HG03575 (cell line): ENCODE results near the gene LRIG1.

Experiments used
- ATAC-seq: cut with Tn5 transposase; IDR thresholded peaks from one replicate; pipeline ENCODE4 v1.9.1; 2021; ENCODE audit not compliant: unreplicated experiment, insufficient number of reproducible peaks, low FRiP score; ENCODE audit errors: extremely low read depth

LRIG1 gene

DNA sequence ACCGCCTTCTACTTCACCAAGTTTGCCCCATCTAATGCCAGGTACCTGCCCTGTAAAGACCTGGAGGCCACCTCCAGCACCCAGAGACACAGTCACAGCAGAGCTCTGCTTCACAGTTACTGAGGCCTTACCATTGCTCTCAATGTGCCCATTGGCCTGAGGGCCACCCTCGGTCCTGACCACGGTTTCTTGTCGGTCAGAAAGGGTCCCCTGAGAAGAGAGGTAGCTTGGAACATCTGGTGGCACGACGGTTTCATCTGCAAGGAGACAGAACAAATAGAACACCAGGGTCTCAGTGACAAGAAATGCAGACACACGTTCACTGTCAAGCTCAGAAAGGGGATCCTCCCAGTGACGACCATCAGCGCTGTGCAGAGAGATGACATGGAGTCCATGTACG lies 118.7 kb downstream of the LRIG1 start:
- ATAC-seq, result no peak

DNA sequence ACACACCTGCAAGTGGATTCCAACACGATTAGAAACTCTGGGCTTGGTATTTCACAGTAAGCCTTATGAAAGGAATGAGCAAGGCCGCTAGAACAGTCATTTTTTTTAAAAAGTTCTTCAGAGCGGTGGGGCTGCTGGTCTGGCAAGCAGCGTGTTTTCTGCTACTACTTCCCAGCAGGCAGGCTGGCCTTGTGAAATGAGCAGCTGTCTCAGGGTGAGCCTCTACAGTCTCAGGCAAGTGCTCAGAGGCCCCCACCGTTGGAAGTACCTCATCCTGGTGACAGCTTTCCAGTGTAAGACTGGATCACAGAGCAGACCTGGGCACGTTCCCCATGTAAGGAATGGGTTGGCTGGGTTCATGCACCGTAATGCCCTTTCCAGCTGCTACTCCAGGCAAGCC lies 119.2 kb downstream of the LRIG1 start:
- no peak for ATAC-seq

DNA sequence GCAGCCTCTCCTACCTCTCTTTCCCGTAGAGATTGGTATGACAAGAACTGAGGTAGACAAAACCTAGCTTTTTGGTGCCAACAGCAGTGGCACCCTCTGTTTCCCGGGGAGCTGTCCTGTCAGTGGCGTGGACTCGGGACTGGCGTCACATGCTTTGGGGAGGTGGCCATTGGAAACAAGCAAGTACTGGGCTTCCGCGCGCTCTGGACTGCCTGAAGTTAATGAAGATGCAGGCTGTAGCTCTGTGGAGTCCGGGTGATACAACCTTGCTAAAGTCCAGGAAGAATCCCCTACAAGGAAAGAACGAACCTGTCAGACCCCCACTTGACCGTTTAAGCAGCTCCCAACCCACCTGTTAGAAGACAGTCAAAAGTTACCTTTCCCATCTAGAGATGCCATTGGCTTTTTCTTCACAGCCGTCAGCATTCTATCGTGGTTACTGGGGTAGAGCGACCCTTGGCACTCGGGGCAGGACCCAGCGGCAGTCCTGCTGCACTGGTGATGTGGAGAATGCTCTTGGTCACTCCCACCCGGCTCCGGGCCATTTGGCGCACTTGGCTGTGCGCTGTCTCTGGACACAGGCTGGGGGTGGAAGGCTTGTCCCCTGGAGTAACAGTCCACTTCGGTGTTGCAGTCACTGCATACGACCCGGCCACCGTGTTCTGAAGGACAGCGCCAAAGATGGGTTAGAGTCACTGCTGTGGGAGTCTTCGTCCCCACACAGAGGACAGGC lies 120.5 kb downstream of the LRIG1 start:
- ATAC-seq, result no peak

DNA sequence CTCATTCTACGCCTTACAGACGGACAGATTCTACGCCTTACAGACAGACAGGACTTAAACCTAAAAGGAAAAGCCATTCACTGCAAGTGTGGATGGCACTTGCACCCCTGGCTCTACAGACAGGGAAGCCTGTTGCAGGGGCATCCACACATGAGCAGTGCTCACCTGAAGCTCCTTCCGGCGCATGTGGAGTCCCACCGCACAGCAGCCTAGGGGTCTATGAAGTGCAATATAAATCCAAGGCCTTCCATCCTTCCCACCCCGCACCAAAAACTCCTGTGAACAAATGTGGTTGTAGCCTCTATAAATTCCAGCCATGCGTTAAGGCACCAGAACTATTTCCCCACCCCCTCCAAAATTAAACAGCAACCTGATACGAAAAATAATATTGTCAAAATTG lies 121.3 kb downstream of the LRIG1 start:
- ATAC-seq, result no peak

DNA sequence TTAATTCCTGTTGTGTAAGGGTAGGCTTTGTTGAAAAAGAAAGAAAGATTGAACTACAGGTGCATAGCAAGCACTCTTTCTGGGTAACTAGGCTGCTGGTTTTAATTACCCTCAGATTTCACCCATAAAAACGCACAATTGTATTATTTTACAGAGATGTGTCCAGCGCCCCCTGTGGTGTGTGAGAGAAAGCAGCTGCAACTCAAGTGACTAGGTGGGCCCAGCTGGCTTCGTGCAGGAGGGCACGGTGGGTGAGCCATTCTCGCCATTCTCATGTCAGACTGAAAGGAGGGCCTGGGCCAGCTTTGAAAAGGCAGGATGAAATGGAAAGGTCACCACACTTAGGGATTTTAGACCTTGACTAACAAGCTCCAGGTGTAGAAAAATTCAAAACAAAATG lies 122.6 kb downstream of the LRIG1 start:
- no peak for ATAC-seq

DNA sequence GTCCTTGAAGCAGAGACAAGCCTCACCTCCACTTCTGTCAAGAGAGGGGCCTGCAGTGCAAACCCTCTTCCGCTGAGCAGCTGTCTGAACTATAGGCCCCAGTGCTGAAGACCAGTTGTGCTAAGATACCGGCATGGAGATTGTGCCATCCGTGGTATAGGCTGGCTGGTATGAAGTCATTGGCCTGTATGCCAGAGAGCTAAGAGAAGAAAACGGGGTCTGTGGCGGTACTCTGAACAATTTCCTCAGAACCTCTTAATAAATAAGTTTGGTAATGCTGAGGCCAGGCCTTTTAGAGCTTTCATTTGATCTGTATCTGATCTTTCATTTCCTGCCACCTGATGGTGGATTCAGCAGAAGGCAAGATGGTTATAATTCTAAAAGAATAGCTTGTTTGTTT lies 123.0 kb downstream of the LRIG1 start:
- no peak for ATAC-seq

DNA sequence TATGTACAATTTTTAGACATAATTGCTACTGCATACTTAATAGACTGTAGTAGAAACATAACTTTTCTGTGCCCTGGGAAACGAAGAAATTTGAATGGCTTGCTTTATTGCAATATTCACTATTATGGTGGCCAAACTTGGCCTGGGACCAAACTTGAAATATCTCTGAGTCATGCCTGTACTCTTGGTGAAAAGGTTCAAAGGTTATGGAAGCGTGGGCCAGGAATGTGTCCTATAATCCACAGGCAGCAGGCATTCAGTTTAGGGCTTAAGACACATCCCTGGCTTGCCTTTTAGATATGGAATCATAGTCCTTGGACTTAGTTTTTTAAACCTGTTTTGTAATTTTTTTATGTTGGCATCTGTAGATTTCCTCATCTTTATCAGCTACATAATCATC lies 124.3 kb downstream of the LRIG1 start:
- no peak for ATAC-seq

DNA sequence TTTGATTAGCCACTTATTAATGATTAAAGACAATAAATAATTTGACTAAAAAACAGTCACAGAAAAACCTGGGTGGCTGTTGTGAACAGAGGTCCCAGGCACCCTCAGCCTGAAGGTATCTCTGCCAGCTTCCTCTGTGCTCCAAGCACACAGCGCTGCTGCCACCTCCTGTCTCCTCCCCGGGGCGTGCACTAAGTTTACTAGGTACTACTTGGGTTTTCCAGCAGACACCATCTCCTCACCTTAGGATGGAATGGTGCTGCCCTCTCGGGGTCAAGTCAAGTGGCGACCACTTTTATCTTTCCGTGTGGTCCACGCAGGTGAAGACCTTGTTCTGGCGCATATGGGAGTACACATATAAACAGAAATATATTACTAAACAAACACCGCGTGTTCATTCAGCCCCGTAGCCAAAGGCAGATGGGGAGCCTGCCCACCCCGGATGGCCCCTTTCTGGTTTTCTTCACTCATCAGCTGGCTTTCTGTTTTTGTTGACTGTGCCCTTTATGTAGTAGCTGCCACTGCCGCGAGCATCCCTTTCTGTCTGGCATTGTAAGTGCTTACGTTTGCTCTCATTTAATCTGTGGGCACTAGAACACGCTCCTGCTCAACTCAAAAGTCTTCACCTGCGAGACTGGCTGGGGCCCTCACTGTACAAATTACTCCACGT lies 128.0 kb downstream of the LRIG1 start:
- no peak for ATAC-seq

DNA sequence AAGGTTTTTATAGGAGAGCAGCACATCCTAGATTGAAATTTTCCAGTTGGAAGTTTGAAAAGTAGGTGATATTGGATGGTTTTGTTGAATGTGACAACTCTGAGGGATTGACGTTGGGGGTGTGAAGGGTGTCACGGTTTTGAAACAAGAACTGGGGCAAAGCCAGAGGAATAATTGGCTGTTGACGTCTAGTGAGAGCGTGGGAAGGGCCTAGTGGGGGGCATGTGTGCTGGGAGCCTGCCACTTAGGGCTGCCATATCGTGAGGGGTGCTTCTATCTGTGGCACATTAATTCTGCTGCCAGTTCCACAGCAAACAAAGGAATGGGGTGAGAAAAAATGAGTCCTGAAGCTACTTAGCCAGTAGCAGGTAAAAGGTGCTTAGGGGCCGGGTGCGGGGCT lies 129.4 kb downstream of the LRIG1 start:
- ATAC-seq, result no peak

DNA sequence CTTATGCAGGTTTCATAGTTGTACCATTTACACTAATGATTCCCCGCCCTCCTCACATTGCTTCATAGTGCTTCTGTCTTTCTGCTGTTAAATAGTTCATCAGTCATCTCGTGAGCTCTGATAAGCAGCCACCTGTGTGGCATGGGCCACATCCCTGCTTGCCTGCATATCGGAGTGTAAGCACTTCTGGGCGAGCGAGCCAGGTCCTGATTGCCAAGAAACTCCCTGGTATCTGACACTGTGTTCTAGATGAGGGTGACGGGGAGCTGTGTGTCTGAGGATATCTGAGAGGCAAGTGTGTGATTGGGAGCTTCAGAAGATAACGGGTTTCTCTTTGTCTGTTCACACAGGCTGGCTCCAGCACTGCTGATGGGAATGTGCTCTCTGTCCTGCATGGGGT lies 130.6 kb downstream of the LRIG1 start:
- no peak for ATAC-seq

DNA sequence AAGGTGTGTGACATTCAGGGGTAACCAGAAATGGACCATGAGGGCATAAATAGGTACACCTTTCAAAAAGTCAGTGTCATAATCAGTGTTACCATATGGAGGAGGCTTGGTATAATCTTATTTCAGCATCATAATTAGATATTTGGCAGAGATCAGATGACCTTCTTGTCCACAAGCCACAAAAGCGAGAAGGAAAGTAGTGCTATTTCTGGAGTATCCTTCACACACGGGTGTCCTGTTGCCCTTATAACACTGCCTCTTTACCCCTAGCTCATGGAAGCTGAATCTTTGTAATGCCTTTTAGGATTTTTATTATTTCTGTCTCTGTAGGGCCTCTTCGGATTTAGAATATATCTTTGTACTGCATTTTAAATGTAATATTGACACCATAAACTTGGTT lies 132.8 kb downstream of the LRIG1 start:
- ATAC-seq, result no peak

DNA sequence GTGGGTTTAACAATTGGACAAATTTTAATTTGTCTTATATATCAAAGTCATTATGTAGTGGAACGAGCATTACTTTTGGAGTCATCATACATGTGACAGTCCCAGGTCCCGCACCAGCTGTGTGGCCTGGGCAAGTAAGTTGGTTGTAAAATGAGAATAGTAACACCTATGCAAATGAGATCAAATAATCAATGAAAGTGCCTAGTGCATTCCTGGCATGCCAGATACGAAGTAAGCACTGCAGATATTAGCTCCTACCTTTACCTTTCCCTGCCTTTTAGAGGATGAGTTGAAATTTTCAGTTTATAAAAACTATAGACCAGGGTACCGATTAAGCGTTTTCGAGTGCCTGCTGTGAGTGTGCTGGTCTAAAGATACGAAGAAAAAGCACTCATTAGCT lies 134.1 kb downstream of the LRIG1 start:
- ATAC-seq, result no peak

DNA sequence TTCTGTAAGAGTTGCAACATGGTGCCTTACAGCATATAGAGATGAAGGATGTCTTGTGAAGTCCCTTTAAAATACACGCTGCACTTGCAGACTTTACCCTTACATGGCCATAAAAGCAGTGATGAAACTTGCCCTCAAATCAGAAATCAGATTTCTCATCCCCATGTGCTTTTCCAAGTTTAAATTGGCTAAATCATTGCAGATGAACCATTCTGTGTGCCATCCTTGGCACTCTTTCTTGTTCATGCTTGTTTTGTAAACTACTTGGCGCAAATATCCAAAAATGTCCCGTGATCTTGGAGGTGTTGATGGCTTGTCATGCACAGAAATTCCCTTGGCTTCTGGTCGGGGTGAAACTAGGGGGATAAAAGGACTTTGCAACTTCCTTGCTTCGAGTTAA lies 135.7 kb downstream of the LRIG1 start:
- ATAC-seq, result no peak

DNA sequence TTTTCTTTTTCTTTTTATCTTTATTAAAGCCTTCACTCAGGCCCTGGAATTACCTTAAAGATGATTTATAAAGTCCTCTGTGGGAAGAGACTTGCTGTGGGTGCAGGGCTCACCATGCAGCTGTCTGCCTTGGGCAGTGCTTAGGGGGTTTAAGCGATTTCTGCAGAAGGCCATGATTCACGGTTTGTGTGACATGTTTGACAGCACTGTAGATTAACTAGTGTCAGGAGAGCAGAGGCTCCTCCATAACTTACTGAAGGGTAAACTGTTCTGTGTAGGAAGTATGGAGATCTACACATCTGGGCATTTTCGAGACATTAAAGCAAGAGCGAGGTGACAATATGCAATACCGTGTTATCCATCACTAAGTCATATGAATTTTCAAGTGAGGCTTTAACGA lies 137.7 kb downstream of the LRIG1 start:
- ATAC-seq, result no peak

DNA sequence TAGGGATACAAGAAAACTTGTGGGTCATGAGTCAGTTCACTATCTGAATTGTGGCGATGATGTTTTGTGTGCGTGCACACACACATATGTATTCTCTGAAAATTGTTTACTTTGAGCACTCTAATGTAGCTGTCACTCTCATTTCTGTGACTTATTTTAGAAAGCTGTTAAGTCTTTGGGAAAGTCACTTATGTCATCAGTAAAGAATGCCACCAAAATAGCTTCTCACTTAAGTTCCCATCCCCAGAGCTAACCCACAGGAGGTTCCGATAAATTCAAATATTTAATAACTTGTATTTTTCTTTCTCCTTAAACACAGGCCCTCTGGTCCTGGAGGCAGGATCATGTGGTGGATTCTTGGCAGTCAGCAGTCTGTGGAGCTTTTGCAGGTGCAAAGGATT lies 138.3 kb downstream of the LRIG1 start:
- no peak for ATAC-seq

DNA sequence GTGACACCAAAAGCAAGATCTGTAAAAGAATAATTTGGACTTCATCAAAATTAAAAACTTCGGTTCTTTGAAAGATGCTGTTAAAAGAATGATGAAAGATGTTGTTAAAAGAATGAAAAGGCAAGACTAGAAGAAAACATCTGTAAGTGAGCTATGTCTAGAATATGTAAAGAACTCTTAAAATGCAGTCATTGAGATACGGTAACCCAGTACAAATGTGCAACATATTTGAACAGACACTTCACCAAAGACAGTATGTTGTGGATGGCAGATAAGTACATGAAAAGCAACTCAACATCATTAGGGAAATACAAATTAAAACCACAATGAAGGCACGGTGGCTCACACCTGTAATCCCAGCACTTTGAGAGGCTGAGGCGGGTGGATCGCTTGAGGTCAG lies 139.5 kb downstream of the LRIG1 start:
- ATAC-seq, result no peak

DNA sequence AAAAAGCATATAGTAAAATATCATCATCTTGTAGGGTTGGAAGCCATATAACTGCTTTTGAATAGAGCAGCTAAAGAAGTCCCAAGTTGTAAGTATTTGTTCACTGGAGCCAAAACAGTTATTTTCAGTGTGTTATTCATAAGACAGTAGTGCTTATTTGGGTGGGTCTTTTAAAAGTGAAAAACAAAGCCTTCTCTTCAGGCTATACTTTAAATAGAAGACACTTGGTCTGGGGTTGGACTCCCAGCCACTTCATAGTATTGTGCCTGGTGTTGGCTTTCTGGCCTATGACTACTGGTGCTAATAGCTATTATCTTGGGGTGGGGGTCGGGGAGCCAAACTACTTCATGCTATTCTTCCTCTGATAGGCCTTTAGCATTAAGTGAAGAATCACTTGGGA lies 144.8 kb downstream of the LRIG1 start:
- ATAC-seq, result no peak

DNA sequence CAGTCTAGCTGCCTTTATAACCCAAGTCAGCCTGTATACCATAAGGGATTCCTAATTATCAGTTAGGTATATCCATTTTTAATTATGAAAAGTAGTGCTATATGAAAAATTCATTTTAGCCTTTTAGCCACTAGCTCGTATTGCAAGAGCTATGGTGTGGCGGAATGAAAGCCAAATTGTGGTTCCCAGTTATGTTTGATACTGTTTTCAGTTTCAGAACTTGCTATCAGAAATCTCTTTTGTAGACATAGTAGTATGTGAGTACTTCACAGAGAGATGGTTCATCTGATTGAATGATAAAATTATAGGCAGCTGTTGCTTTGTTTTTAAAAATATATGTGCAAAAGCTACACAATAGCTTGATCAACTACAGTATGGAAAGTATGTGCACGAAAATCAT lies 145.4 kb downstream of the LRIG1 start:
- ATAC-seq, result no peak

DNA sequence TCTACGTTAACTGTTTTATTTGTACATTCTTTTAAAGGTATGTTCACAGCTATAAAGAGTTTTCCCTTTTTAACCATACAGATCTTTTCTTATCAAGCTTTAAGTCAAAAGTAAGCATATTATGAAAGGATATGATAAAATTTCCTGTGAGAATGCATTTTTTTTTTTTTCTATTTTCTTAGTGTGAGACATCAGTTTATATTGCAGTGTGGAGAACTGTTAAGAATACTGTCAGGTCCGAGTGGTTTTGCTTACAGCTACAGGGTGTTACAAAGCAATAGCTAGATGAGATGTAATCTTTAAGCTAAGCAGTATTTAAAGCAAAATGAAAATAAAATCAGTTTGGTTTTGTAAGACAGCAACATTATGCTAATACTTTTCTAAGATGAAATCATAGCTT lies 146.8 kb downstream of the LRIG1 start:
- no peak for ATAC-seq

DNA sequence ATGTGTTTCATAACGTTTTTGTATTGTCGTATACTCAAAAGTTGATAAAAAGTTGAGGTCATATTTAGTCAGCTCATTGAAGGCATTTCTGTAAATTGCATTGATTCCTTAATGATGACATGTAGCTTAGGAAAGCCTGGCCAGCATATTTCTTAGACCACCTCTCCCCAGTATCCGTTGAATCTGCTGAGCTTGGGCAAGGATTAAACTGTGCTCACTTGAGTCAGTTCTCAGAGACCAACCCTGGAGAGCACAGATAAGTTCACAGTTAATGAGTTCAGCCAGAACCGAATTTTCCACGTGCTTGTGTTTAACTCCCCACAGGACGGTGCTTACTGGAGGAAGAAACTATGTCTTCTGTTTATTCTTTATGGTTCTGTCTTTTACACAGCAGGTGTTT lies 147.3 kb downstream of the LRIG1 start:
- no peak for ATAC-seq

DNA sequence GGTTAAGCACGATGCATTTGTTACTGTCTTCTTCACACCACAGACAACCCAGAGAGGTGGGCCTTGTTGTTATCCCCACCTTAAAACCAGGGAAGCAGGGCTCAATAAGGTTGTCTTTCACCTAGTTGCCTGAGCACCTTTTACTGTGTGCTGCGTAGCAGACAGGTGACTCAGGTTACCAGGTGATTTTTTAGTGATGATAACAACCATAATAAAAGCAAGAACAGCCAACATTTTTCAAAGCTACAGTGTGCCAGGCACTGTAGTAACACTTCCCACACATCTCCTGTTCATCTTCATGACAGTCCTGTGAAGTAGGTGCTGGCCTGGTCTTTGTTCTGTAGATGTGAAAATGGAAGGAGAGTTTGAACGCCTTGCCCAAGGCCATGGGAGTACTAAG lies 147.8 kb downstream of the LRIG1 start:
- no peak for ATAC-seq
